Measurements from ENCODE around the gene EDN2.

The EDN2 gene

GRCh38 chr1:41482001-41482765 is 2.3 kb downstream of the EDN2 start:
- peak; percentile 53 for DNase-seq

GRCh38 chr1:41481109-41481775 is 3.2 kb downstream of the EDN2 start:
- DNase-seq, result no peak

GRCh38 chr1:41480204-41481108 is 4.0 kb downstream of the EDN2 start:
- no peak for DNase-seq

GRCh38 chr1:41479808-41480160 is 4.7 kb downstream of the EDN2 start:
- no peak for DNase-seq

GRCh38 chr1:41479000-41479807 is 5.3 kb downstream of the EDN2 start:
- DNase-seq, result no peak

GRCh38 chr1:41478118-41478748 is 6.2 kb downstream of the EDN2 start:
- DNase-seq, result no peak

GRCh38 chr1:41476807-41477361 is 7.6 kb downstream of the EDN2 start:
- DNase-seq, result no peak

- no peak for DNase-seq
These were observed 8.5 kb downstream of the EDN2 start for GRCh38 chr1:41475859-41476567.

GRCh38 chr1:41475346-41475745 is 9.1 kb downstream of the EDN2 start:
- DNase-seq, result no peak

GRCh38 chr1:41474490-41475271 is 9.8 kb downstream of the EDN2 start:
- no peak for DNase-seq

- no peak for DNase-seq
These were observed 10.6 kb downstream of the EDN2 start for GRCh38 chr1:41473738-41474362.

- no peak for DNase-seq
These were observed 12.8 kb downstream of the EDN2 start for GRCh38 chr1:41471658-41472057.

- no peak for DNase-seq
These were observed 14.8 kb downstream of the EDN2 start for GRCh38 chr1:41469706-41470105.

- DNase-seq, result no peak
These were observed 16.2 kb downstream of the EDN2 start for GRCh38 chr1:41468122-41468762.

- no peak for DNase-seq
These were observed 16.8 kb downstream of the EDN2 start for GRCh38 chr1:41467673-41468072.

GRCh38 chr1:41466146-41466545 is 18.3 kb downstream of the EDN2 start:
- DNase-seq, result no peak

GRCh38 chr1:41465741-41466140 is 18.7 kb downstream of the EDN2 start:
- no peak for DNase-seq

- no peak for DNase-seq
These were observed 19.6 kb downstream of the EDN2 start for GRCh38 chr1:41464885-41465284.

GRCh38 chr1:41463516-41463915 is 21.0 kb downstream of the EDN2 start:
- no peak for DNase-seq

- no peak for DNase-seq
These were observed 21.8 kb downstream of the EDN2 start for GRCh38 chr1:41462680-41463004.

All from hematopoietic multipotent progenitor cell treated with erythropoietin and hydrocortisone succinate and interleukin-3 and kit ligand, for 6 days (in vitro differentiated cells).